HepG2 (cell line): Measurements from ENCODE around the gene KNG1. TPM values are rescaled to one million over a fixed set of nuclear protein-coding genes. Genes with fewer than 3 reads are reported as not detected.

Source experiments
- ATAC-seq: fragments of 200-7000 bp; cut with Tn5 transposase; 3 replicates; pipeline ENCODE4 v1.9.1; 2020; ENCODE audit warnings: mild to moderate bottlenecking, moderate library complexity
- BruUV-seq: library from RNA; stranded (reverse); fragments of 400-500 nt; replicated peaks from 2 replicates; lab custom pipeline; 2021; lab: Mats Ljungman, UMichigan
- CTCF ChIA-PET: fragments of 300-600 bp; formaldehyde crosslinking; extraction: SDS; loops from one replicate; lab custom pipeline; 2021; ENCODE audit warnings: low total read pairs, inconsistent platforms, low intra/inter-chr PET ratio; lab: Yijun Ruan, JAX
- POLR2A ChIA-PET: fragments of 350-600 bp; sonication (Branson Sonifier 250); formaldehyde crosslinking; loops from one replicate; lab custom pipeline; 2020; ENCODE audit warnings: antibody characterized with exemption, inconsistent platforms; lab: Yijun Ruan, JAX
- DNase-seq: peaks from one replicate; pipeline ENCODE4 v3.0.0-alpha.2; 2015; ENCODE audit warnings: low spot score
- FAIRE-seq: peaks from 3 replicates; lab custom pipeline; 2011; peaks lifted over from hg19 to GRCh38; lab: Jason Lieb, UNC
- H2AFZ ChIP-seq: one replicate; pipeline ENCODE4 v1.6.1; 2011; ENCODE audit warnings: low read length, inconsistent platforms
- H3K27ac ChIP-seq: fragments of 300-600 bp; 3 replicates; pipeline ENCODE4 v1.8.0; 2011; ENCODE audit warnings: mixed run types, mild to moderate bottlenecking, mixed read lengths, low read length, inconsistent platforms; ENCODE audit not compliant: insufficient read depth; ENCODE audit errors: extremely low read length
- H3K27me3 ChIP-seq, 2 experiments: fragments of 200-600 bp in 1 of 2; 2 replicates in 1 of 2; 3 replicates in 1 of 2; pipeline versions ENCODE4 v1.6.0 to v1.8.0; 2011; ENCODE audit warnings: low read length in 2 of 2, mild to moderate bottlenecking in 2 of 2, moderate library complexity in 2 of 2, inconsistent platforms in 1 of 2; ENCODE audit not compliant: insufficient read depth in 2 of 2, control insufficient read depth in 1 of 2
- H3K36me3 ChIP-seq, 2 experiments: fragments of 200-600 bp in 1 of 2; replicated peaks in 1 of 2; 2 replicates in 1 of 2; 3 replicates in 1 of 2; pipeline versions ENCODE4 v1.5.1 to v1.8.0; 2011; ENCODE audit warnings: low read length in 2 of 2, inconsistent platforms in 1 of 2; ENCODE audit not compliant: insufficient read depth in 2 of 2, control insufficient read depth in 1 of 2
- H3K4me1 ChIP-seq: 2 replicates; pipeline ENCODE4 v1.5.1; 2012; ENCODE audit warnings: low read length, inconsistent platforms; ENCODE audit not compliant: insufficient read depth
- H3K4me2 ChIP-seq: 2 replicates; pipeline ENCODE4 v1.6.0; 2011; ENCODE audit warnings: low read depth, low read length, inconsistent platforms
- H3K4me3 ChIP-seq, 3 experiments: fragments of 200-600 bp in 1 of 3; sonication (generic), shearing (Covaris generic) in 1 of 3; replicated peaks in 1 of 3; 2 replicates each; pipeline ENCODE4 v1.5.1; 2011 to 2016; ENCODE audit warnings: low read length in 3 of 3, inconsistent platforms in 2 of 3, low read depth in 2 of 3, mild to moderate bottlenecking in 2 of 3, control low read depth in 1 of 3, mixed read lengths in 1 of 3; ENCODE audit not compliant: insufficient read depth in 1 of 3
- H3K79me2 ChIP-seq: one replicate; pipeline ENCODE4 v1.6.1; 2011; ENCODE audit warnings: low read length, inconsistent platforms; ENCODE audit not compliant: insufficient read depth
- H3K9ac ChIP-seq: 2 replicates; pipeline ENCODE4 v1.6.0; 2011; ENCODE audit warnings: mild to moderate bottlenecking, low read depth, low read length, inconsistent platforms; ENCODE audit not compliant: insufficient read depth
- H3K9me3 ChIP-seq: 2 replicates; pipeline ENCODE4 v1.5.1; 2012; ENCODE audit warnings: mild to moderate bottlenecking, low read length
- H4K20me1 ChIP-seq: 2 replicates; pipeline ENCODE4 v1.6.0; 2011; ENCODE audit warnings: inconsistent platforms, mild to moderate bottlenecking, low read length, moderate library complexity; ENCODE audit not compliant: insufficient read depth
- CHD4 ChIP-seq: fragments of 200-600 bp; sonication (generic); IDR thresholded peaks from 2 replicates; pipeline ENCODE4 v1.7.0; 2017; ENCODE audit warnings: mild to moderate bottlenecking, low read length, borderline replicate concordance
- CSRNP2 ChIP-seq: sonication (generic); formaldehyde crosslinking; conservative IDR thresholded peaks from 2 replicates; pipeline ENCODE4 v1.8.0; 2022; ENCODE audit warnings: low read depth, missing genetic modification reagents
- ERF ChIP-seq: IDR thresholded peaks from 2 replicates; pipeline ENCODE4 v1.6.1; 2018; ENCODE audit warnings: missing biosample characterization, missing genetic modification reagents
- ETS1 ChIP-seq: sonication (generic); formaldehyde crosslinking; IDR thresholded peaks from 2 replicates; pipeline ENCODE4 v1.4.0; 2020; ENCODE audit warnings: missing genetic modification reagents
- NCOA5 ChIP-seq: sonication (generic); formaldehyde crosslinking; IDR thresholded peaks from 2 replicates; pipeline ENCODE4 v1.4.0; 2020; ENCODE audit warnings: missing genetic modification reagents
- SAFB2 ChIP-seq: sonication (generic); formaldehyde crosslinking; IDR thresholded peaks from 2 replicates; pipeline ENCODE4 v1.5.1; 2020; ENCODE audit warnings: missing genetic modification reagents, low read depth, mild to moderate bottlenecking, borderline replicate concordance
- SAP130 ChIP-seq: IDR thresholded peaks from 2 replicates; pipeline ENCODE4 v1.6.1; 2016; ENCODE audit warnings: low read depth
- SIX1 ChIP-seq: sonication (generic); formaldehyde crosslinking; IDR thresholded peaks from 2 replicates; pipeline ENCODE4 v1.4.0; 2020; ENCODE audit warnings: missing genetic modification reagents, borderline replicate concordance
- SOX5 ChIP-seq: IDR thresholded peaks from 2 replicates; pipeline ENCODE4 v1.6.1; 2016; ENCODE audit warnings: borderline replicate concordance
- TEAD2 ChIP-seq: sonication (generic); formaldehyde crosslinking; IDR thresholded peaks from 2 replicates; pipeline ENCODE4 v1.9.0; 2021; ENCODE audit warnings: missing genetic modification reagents
- TOPORS ChIP-seq: sonication (generic); formaldehyde crosslinking; IDR thresholded peaks from 2 replicates; pipeline ENCODE4 v1.8.0; 2023; ENCODE audit warnings: mild to moderate bottlenecking, missing genetic modification reagents
- ZBTB39 ChIP-seq: sonication (generic); formaldehyde crosslinking; IDR thresholded peaks from 2 replicates; pipeline ENCODE4 v1.5.0; 2020; ENCODE audit warnings: missing genetic modification reagents
- ZFAT ChIP-seq: sonication (generic); formaldehyde crosslinking; conservative IDR thresholded peaks from 2 replicates; pipeline ENCODE4 v1.8.1; 2023; ENCODE audit warnings: missing genetic modification reagents, inconsistent platforms
- ZFP37 ChIP-seq: sonication (generic); formaldehyde crosslinking; IDR thresholded peaks from 2 replicates; pipeline ENCODE4 v1.4.0; 2020; ENCODE audit warnings: missing genetic modification reagents, borderline replicate concordance
- WGBS: methylation state at CpG from one replicate; pipeline ENCODE4 v1.1.6; 2017; ENCODE audit warnings: low lambda C conversion rate; 5-methylcytosine and 5-hydroxymethylcytosine counted together
- in situ Hi-C: cut with HindIII; loops from 2 replicates; pipeline ENCODE4 v1.10.0; 2017; ENCODE audit warnings: low pct_unique_long_range_greater_than_20kb; ENCODE audit not compliant: extremely low pct_ligation_motif_present
- intact Hi-C: fragments of 100-400 bp; cut with micrococcal nuclease; formaldehyde crosslinking; loops from one replicate; pipeline ENCODE4 v1.10.0; 2022; ENCODE audit not compliant: unreplicated experiment
- polyA plus RNA-seq, 8 experiments: library from polyadenylated mRNA; depleted of rRNA in 3 of 8; stranded (reverse) in 7 of 8; unstranded in 1 of 8; fragments of >200 nt; fragmentation: Illumina TruSeq in 4 of 8; extraction: Trizol in 4 of 8; gene quantifications; 2 replicates each; pipeline versions ENCODE4 v1.2.1 to v1.2.3, GENCODE V29; 2011 to 2016; ENCODE audit warnings: low read depth in 4 of 8, missing spikeins in 1 of 8, mixed read lengths in 1 of 8; ENCODE audit not compliant: insufficient read depth in 1 of 8
- total RNA-seq, 5 experiments: library from RNA; depleted of rRNA; stranded (reverse); fragments of >200 nt; fragmentation: Illumina TruSeq; extraction: Trizol; gene quantifications; 2 replicates each; pipeline ENCODE4 v1.2.3, GENCODE V29; 2016; ENCODE audit warnings: low read depth in 1 of 5

The KNG1 gene
- total and polyA plus RNA-seq, 2 of the 13 experiments (the other 11 are each of a cell fraction or from before 2014, with no cell fraction given), result 6.5 to 7.0 TPM

GRCh38 chr3:186783731-186784515, 66.8 kb downstream of the KNG1 start (continued):
- TF ChIP-seq CSRNP2 (CRISPR knock-in tag) (no peak), NCOA5 (CRISPR knock-in tag) (no peak), TEAD2 (no peak), ZFP37 (peak; percentile 40; the same call in 1 of the 2 replicates), SAP130 (CRISPR knock-in tag) (no peak; the same call in none of the 2 replicates)
- TF ChIP-seq, all 625 proteins: peak for 167

- in situ Hi-C loops, result no loop called here
- Histone ChIP-seq H3K36me3 (peaks cover 17 to 52% of the 10 kb centered on the region in 2 experiments), H3K27ac (peak overlapping the region; percentile 99), H2AFZ (no peak overlapping the region), H3K79me2 (peaks cover 35% of the 10 kb centered on the region), H3K9me3 (no peaks in the 10 kb centered on the region), H3K4me3 (peak overlapping the region; percentile 91 to 98 (median 95); a peak in 5 of 6 replicates), H3K9ac (peak overlapping the region; percentile 100), H4K20me1 (peaks cover 63% of the 10 kb centered on the region), H3K4me2 (peak overlapping the region; percentile 82), H3K4me1 (peaks cover 43% of the 10 kb centered on the region), H3K27me3 (no peaks in the 10 kb centered on the region; a peak in 1 of 5 replicates)
- FAIRE-seq, result no peak
- POLR2A ChIA-PET, result interaction anchor here (1.1 to 3.6 kb wide), 9 partner anchors 24 to 255 kb away, joined by 3 to 26 read pairs (median 5); partner anchors contain the start of gene DNAJB11
- no peak for DNase-seq
- no TSS peak for BruUV-seq
- CTCF ChIA-PET, result no interaction called here
- 6% methylated on average over 7 of the region's 7 CpGs for WGBS
- no peak for ATAC-seq
- intact Hi-C loops, result no loop called here
- TF ChIP-seq TOPORS (CRISPR knock-in tag), result no peak
- no peak for TF ChIP-seq ERF (CRISPR knock-in tag)
- TF ChIP-seq SOX5 (CRISPR knock-in tag), result no peak
- no peak for TF ChIP-seq ZBTB39 (CRISPR knock-in tag)
- peak; percentile 51; the same call in 1 of the 2 replicates for TF ChIP-seq SIX1 (CRISPR knock-in tag)
- no peak for TF ChIP-seq ZFAT (CRISPR knock-in tag)
- no peak for TF ChIP-seq SAFB2
- no peak for TF ChIP-seq CHD4
- TF ChIP-seq ETS1, result no peak
Measured at GRCh38 chr3:186784820-186785494, 67.8 kb downstream of the KNG1 start.
